DLD1 (cell line): ENCODE data around the gene TTL.
"Not testable (repeated sequence)": the region's sequence is repeated elsewhere in the genome, so short reads cannot be mapped to it uniquely, and the experiment has no call there.

Source experiments
- in situ Hi-C: cut with HindIII; loops from 2 replicates; pipeline ENCODE4 v1.10.0; 2017; ENCODE audit warnings: low sequenced_read_pairs

TTL gene

DNA sequence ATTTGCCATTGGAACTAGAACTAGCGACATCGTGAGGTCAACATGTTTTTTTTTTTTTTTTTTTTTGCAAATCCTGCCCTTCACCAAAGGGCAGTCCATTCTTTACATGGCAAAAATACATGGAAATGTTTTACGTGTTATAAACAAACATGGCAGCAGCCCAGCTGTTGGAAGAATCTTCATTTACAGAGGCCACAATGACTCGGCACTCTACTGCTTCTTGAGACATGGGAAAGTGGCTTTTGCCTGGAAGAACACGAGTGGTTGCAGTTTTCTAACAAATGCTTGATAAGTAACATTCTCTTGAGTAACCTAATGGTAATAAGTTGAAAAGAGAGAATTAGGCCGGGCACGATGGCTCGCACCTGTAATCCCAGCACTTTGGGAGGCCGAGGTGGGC is 37.5 kb downstream of the TTL start:
- in situ Hi-C loops = no loop called here

DNA sequence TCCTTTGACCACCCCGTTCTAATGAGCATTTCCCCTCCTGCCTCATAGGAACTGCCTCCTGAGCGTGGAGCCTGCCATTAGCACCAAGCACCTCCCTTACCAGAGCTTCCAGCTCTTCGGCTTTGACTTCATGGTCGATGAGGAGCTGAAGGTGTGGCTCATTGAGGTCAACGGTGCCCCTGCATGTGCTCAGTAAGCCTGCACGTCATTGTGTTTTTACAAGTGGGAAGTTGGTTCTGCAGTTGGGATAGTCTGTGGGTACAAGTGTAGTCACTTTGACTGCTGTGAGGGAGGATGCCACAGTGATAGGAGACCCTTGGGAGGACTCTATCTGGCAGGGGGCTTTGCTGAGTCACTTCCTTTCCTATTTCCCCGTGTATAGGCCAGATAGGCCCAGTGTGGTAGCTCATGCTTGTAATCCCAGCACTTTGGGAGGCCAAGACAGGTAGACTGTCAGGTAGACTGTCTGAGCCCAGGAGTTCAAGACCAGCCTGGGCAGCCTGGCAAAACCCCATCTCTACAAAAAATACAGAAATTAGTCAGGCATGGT is 38.4 kb downstream of the TTL start:
- in situ Hi-C loops = no loop called here

DNA sequence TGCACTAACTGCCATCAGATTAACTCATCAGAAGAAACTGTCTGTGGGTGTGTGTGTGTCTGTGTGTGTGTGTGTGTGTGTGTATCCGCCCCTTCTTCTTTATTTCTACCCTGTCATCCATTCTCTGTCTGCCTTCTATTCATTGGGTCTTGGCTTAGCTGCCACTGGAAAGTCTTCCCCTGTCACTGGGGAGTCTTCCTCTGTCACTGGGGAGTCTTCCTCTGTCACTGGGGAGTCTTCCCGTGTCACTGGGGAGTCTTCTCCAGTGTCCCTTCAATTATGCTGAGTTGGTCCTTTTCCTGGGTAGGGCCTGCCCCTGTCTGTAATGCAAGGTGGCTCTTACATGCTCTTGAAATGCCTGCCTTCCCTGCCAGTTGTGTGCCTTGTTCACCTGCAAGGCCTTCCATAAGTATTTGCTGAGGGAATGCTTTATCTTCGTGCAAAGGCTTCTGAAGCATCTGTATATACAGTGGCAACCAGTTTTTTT is 41.4 kb downstream of the TTL start:
- in situ Hi-C loops = no loop called here

DNA sequence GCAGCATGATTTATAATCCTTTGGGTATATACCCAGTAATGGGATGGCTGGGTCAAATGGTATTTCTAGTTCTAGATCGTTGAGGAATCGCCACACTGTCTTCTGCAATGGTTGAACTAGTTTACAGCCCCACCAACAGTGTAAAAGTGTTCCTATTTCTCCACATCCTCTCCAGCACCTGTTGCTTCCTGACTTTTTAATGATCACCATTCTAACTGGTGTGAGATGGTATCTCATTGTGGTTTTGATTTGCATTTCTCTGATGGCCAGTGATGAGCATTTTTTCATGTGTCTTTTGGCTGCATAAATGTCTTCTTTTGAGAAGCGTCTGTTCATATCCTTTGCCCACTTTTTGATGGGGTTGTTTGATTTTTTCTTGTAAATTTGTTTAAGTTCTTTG is 42.3 kb downstream of the TTL start:
- in situ Hi-C loops = not testable (repeated sequence)

DNA sequence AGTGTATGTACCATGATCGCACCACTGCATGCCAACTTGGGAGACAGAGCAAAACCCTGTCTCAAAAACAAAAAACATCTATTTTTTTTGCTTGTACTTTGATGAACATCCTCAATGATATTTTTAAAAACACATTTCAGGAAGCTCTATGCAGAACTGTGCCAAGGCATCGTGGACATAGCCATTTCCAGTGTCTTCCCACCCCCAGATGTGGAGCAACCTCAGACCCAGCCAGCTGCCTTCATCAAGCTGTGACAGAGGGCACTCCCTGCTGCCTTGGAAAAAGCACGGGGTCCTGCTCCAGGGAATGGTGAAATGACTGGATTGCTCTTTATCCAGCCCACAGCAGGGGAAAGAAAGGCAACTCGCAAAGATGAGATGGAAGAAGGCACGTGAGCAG is 46.6 kb downstream of the TTL start:
- in situ Hi-C loops = no loop called here

DNA sequence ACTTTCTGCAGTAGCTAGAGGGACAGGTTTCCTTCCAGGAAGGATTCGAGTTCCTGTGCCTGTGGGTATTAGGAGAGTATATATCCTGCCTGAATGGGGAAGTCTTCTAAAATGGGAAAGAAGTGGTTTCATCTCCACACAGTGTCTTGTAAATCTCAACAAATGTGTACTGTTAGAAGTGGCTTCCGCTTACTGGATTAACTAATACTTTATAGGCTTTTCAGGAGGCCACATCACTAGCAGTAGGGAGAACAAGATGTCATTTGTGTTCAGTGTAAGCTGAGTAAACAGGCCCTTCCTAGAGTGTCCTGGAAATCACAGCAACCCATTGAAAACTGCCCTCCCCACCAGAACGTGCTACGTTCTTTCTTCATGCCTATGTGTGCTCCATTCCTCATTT is 47.8 kb downstream of the TTL start:
- in situ Hi-C loops = loop anchor here (5.0 kb wide), 1 partner anchor 42 kb away; no protein-coding TSS in a partner anchor

DNA sequence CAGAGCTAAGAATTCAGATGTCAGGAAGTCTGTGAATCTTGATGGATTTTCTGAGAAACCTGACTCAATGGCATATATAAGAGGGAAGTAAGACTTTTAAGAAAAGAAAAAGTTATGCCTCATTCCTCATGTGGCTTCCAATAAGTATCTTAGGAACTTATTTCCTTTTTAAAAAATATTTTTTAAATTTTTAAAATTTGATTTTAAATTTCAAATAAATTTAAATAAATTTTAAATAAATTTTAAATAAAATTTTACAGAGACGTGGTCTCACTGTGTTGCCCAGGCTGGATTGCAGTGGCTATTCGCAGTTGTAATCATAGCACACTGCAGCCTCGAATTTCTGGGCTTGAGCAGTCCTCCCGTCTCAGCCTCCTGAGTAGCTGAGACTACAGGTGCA is 48.8 kb downstream of the TTL start:
- in situ Hi-C loops = loop anchor here (5.0 kb wide), 1 partner anchor 43 kb away; no protein-coding TSS in a partner anchor

DNA sequence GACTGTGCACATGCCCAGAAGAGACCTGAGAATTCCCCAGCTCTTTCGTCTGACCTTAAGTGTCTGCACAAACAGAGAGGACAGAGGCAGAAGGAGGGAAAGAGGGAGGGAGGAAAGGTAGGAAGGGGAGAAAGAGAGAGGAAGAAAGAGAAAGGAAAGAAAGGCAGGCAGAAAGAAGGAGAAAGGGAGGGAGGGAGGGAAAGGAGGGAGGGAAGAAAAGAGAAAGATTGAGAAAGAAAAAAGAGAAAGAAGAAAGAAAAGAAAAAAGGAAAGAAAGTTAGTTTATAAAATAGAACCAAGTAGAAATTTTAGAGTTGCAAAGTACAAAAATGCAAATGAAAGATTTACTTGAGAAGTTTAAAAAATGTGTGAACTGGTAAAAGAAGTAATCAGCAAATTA is 52.9 kb downstream of the TTL start:
- in situ Hi-C loops = loop anchor here (5.0 kb wide), 1 partner anchor 48 kb away; no protein-coding TSS in a partner anchor

DNA sequence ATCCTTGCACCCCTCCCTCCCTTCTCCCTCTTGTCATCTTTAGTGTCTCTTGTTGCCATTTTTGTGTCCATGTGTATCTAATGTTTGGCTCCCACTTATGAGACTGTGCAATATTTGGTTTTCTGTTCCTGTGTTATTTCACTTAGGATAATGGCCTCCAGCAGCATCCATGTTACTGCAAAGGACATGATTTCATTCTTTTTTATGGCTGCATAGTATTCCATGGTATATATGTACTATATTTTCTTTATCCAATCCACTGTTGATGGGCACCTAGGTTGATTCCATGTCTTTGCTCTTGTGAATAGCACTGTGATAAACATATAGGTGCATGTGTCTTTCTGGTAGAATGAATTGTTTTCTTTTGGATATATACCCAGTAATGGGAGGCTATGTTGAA is 54.7 kb downstream of the TTL start:
- in situ Hi-C loops = not testable (repeated sequence)

DNA sequence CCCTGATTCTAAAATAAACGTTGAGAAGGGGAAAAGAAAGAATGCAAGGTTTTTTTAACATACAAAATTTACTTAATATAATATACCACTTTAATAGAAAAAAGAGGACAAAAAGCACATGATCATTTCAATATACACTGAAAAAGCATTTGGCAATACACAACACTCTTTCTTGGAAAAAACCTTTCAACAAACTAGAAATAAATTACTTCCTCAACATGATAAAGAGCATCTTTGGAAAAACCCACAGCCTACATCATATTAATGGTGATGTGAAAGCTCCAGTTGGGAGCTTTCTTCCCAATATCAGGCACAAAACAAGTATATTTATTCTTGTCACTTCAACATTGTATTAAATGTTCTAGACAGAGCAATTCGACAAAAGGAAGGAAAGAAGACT is 57.4 kb downstream of the TTL start:
- in situ Hi-C loops = no loop called here

DNA sequence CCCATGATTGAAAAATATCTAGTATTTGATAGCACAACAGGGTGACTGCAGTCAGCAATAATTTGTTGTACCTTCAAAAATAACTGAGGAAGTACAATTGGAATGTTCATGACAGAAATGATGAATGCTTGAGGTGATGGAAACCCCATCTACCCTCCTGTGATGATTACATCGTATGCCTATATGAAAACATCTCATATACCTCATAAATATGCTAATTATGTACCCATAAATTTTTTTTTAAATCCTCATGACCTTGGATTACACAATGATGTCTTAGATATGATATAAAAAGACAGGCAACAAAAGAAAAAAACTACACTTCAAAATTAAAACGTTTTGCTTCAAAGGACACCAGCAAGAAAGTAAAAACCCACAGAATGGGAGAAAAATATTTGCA is 59.0 kb downstream of the TTL start:
- in situ Hi-C loops = no loop called here

DNA sequence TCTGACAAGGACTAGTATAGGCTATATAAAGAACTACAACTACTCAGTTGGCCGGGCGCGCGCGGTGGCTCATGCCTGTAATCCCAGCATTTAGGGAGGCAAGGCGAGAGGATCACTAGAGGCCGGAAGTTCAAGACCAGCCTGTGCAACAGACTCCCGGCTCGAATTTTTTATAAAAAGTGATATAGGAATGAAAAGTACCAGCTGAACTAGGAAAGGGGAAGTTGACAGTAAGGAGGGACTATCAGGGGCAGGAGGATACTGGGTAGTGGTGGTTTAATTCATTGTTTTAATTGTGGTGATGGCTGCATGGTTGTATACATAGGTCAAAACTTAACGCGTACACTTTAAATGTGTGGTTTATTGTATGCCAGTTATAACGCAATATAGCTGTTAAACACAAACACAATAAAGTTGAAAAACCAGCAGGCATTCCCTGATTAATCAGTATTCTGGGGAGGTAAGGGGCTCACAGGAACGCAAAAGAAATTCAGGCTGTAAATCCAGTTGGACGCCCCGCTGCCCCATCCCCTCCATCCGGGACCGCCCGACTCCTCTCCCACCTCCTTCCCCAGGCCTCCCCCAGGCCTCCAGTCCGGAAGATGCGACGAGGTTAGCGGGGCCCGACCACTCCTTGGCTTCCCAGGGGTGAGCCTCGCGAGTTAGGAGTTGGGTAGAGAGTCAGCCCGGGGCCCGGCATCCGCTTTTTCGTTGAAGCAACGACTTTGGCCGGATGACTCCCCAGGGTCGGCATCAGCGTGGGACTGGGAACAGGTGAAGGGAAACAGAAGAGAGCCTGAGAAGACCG is 59.6 kb downstream of the TTL start:
- in situ Hi-C loops = no loop called here

DNA sequence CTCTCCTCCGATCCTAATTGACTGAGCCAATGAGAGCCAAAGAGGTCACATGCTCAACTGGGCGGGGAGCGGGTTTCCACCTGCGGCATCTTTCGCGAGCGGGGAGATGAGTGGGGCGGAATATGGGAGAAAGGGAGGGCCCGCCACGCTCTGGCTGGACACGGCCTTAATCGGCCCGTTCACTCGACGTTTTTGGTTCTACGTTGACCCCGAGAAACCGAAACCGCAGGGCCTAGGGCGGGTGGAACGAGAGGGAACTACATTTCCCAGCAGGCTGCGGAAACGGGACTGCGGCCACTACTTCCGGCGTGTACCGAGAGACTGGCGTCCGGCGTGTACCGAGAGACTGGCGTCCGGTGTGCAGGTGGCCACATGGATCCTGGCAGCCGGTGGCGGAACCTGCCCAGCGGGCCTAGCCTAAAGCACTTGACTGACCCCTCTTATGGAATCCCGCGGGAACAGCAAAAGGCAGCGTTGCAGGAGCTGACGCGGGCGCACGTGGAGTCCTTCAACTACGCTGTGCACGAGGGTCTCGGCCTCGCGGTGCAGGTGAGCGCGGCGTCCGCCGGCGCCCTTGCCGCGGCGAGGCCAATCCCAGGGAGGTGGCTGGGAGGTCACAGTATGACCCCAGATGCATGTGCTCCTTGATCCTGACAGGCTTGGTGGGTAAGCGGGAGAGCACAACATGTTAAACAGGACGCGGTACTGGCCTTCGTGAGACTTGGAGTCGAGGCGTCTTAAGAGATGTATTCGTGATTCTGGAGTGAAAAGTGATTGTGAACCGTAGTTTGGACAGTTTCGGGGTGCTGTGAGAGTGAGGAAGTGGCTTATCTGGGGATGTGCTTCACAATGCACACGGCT is 60.4 kb downstream of the TTL start, which contains the start of gene POLR1B:
POLR1B (plus strand) TSS at position 343 of the 861 bp plus-strand sequence; CDS start at position 373, 30 bp downstream.
- in situ Hi-C loops = no loop called here

DNA sequence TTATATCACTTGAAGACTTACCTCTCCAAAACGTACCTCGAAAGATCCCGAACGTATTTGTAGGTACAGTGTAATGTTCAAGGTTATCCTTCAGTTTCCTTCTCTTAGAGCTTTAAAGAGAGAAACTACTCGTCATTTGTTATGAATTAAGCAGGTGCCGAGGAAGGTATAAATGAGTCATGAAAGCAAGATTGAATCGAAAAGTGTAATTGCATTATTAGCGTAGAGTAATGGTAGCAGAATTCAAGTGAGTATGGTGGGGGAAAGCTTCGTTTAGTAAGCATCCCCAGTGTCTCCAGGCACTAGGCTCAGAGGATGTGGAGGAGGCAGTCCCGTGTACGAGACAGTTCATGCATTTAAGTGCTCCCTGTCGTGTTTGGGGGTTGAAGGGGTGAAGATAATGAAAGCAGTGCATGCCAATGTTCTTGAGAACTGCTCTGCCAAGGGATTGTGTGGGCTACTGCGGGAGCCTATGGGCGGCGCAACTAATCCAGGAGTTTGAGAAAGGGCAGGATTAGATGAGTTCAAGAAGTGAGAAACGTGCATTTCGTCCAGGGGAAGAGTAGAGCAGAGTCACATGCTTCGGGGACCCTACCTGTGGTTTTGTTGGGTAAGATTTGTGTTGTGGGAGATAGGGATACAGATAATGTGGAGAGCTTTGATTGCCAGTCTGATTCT is 61.2 kb downstream of the TTL start:
- in situ Hi-C loops = no loop called here

DNA sequence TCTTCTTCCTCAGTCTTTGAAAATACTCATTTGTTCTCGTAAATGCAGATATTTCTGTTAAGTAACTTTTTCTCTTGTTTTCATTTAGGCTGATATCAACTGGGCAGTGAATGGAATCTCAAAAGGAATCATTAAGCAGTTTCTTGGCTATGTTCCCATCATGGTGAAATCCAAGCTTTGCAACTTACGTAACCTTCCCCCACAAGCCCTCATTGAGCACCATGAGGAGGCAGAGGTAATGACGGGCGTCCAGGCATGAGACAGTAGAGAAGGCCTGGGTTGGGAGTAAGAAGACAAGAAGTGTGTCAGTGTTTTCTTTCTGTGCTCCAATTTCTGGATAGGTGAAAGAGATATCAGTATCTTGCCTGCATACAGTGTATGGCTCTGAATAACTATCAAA is 65.4 kb downstream of the TTL start:
- in situ Hi-C loops = no loop called here

DNA sequence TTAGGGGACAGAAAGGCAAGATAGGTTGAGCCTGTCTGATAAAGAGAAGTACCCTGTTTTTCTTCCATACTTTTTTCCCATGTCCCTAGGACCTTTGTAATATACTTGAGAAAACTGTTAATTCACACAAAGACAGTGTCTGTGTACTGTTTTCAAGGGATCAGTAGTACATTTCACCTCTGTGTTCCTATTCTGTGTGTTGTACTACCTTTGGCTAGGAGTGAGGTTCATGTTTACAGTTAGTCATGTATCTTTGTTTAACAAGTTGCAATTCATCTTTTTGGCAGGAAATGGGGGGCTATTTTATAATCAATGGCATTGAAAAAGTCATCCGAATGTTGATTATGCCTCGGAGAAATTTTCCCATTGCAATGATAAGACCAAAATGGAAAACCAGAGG is 67.0 kb downstream of the TTL start:
- in situ Hi-C loops = no loop called here

DNA sequence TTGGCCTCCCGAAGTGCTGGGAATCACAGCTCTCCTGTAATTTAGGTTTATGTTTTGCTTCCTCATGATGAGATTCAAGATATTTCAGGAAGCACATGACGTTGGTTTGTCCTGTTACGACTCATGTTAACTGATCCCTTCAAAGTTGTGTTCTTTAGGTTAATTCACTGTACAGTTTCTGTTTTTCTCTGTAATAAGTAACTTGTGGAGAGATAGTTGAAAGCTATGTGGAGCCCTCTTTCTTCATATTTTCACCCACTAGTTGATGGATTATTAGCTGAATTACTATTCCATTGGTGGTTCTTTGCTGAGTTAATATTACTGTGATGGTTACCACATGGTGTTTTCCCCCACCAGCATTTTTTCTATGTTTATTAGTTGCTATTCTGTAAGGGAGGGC is 84.1 kb downstream of the TTL start:
- in situ Hi-C loops = no loop called here

DNA sequence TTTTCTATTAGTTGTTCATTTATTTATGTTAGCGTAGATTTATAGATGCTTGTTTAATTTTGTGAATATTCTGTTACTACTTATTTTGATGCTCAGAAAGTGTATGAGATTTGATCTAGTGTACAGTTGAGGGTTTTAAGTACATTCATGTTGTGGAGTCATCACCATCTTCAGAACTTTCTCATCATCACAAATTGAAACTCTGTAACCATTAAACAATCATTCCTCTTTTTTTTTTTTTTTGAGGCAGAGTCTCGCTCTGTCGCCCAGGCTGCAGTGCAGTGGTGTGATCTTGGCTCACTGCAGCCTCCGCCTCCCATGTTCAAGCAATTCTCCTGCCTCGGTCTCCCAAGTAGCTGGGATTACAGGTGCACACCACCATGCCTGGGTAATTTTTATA is 84.6 kb downstream of the TTL start:
- in situ Hi-C loops = not testable (repeated sequence)

DNA sequence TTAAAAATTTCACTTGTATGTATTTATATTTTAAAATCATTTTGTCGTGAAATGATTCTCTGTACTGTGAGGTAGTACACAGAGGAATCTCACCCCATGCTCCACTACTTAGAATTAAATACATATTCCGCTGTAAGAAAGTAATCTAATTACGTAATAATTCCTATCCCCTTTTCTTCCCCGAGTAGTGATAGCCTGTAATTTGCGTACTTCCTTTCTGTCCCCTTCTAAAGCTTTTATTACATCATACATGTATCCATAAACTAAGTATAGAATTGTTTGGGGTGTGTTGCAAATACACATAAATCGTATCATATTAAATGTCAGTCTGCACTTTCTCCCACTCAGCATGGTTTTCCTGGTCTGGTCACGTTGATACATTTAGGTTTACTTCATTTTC is 90.0 kb downstream of the TTL start:
- in situ Hi-C loops = no loop called here

DNA sequence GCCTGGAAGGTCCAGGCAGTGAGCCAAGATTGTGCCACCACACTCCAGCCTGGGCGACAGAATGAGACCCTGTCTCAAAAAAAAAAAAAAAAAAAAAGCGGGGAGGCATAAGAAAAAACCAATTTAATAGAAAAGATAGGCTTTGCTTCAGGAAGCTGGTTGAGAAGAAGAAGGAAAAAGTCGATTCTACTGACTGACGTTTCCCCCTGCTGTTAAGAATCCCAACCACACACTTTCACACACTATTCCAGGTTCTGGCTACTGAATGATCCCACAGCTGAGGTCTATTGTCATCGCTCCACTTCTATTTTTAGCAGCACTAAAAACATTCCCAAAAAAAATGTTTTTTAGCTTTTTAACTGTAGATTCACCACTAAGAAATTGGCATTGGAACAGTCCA is 95.8 kb downstream of the TTL start:
- in situ Hi-C loops = no loop called here

DNA sequence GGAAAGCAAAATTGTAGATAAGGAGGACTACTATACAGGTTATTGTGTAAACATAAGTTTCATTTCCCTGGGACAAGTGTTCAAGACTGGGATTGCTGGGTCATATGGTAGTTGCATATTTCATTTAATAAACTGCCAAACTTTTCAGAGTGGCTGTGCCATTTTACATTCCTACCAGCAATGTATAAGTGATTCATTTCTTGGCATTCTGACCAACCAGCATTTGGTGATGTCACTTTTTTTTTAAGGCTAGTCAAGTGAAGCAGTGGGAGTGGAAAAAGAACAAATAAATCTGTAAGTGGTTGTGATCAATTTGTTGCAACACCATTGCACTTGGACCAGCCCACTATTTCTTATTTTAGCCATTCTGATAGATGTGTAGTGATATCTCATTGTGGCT is 97.3 kb downstream of the TTL start:
- in situ Hi-C loops = no loop called here
